ENCODE data around the gene KRT33A.

The KRT33A gene

DNA sequence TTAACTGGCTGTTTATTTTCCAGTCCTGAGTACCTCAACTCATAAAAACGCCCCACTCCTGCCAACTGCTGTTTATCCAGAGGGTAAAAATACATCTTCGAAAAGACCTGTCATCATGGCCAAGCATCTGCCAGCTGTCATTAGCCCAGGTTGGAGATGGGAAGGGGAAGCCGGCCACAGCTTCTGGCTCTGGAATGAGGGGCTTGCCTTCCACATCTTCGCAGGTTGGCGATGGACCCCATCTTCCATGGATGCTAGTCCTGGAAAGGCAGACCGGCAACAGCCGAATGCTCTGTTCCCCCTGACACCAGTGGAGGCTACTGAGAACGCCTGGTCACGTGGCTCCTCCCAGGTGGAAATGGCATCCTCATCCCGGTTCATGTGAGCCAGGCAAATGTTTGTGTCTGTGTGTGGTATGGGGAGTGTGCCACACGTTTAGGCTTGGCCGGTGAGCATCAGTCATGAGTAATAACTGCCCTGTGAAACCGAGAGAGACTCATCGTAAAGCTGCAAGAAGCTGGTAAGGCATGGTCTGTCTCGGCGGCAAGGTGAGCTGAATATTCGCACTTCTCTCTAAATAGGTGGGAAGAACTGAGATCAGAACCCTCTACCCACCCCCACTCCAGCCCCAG is 34.7 kb downstream of the KRT33A start:
- Mint-ChIP-seq H3K9me3 (peaks cover 25% of the 10 kb centered on the region), H3K4me1 (no peaks in the 10 kb centered on the region), H3K27ac (no peak overlapping the region), H3K36me3 (ENCODE audit: low read depth) (peaks cover 5% of the 10 kb centered on the region), H3K4me3 (no peak overlapping the region), H3K27me3 (ENCODE audit: low read depth, poor library complexity) (peaks cover 18% of the 10 kb centered on the region)
- TF ChIP-seq, protein P1, sequence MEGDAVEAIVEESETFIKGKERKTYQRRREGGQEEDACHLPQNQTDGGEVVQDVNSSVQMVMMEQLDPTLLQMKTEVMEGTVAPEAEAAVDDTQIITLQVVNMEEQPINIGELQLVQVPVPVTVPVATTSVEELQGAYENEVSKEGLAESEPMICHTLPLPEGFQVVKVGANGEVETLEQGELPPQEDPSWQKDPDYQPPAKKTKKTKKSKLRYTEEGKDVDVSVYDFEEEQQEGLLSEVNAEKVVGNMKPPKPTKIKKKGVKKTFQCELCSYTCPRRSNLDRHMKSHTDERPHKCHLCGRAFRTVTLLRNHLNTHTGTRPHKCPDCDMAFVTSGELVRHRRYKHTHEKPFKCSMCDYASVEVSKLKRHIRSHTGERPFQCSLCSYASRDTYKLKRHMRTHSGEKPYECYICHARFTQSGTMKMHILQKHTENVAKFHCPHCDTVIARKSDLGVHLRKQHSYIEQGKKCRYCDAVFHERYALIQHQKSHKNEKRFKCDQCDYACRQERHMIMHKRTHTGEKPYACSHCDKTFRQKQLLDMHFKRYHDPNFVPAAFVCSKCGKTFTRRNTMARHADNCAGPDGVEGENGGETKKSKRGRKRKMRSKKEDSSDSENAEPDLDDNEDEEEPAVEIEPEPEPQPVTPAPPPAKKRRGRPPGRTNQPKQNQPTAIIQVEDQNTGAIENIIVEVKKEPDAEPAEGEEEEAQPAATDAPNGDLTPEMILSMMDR (IDR thresholded peaks at IDR 0.05) = no peak
- DNase-seq = no peak

DNA sequence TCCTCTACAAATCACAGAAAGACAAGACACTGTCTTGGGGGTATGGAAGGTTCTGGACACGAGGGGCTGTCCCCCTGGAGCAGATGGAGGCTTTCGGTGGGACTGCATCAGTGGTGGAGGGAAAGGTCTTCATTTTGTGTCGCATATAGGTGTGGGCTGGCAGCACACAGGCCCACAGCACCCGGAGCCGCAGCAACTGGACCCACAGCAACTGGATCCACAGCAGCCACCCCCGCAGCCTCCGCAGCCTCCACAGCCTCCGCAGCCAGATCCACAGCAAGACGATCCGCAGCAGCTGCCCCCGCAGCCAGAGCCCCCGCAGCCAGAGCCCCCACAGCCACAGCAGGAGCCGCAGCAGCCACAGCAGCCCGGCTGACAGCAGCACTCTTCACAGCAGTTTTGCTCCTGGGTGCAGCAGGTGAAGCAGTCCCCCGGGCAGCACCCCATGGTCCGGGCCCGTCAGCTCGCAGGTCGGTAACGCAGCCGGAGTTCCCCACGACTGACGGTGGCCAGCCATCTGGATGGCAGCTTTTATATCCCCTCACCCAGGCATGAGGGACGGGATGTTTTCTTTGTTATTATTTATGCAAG is 35.3 kb downstream of the KRT33A start, which contains the start of gene KRTAP17-1:
TSS of gene KRTAP17-1 (minus strand) at position 507 of the 591 bp plus-strand sequence. CDS start at position 447, 60 bp downstream.
- TF ChIP-seq, protein P1 (IDR thresholded peaks at IDR 0.05) = no peak
- Mint-ChIP-seq H3K36me3 (ENCODE audit: low read depth) (peaks cover 5% of the 10 kb centered on the region), H3K27me3 (ENCODE audit: low read depth, poor library complexity) (peaks cover 18% of the 10 kb centered on the region), H3K4me3 (no peak within 1 kb of the TSS), H3K27ac (no peak within 1 kb of the TSS), H3K9me3 (peaks cover 19% of the 10 kb centered on the region), H3K4me1 (no peaks in the 10 kb centered on the region)
- no peak for DNase-seq

DNA sequence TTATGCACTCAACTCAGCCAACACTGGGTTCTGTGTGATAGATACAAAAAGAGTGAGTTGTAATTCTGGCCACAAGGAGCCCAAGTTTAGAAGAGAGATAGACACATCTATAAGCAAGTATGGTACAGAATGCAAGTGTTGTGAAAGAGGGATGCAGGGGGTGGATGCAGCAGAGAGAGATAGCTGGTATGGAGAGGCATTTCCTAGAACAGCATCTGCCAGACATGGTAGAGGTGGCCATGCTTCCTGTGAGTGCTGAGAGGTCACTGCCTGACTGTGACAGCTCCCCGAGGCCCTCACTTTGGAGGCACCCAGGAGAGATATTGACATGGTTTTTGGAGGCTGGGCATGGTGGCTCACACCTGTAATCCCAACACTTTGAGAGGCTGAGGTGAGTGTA is 39.5 kb downstream of the KRT33A start:
- Mint-ChIP-seq H3K36me3 (ENCODE audit: low read depth) (no peaks in the 10 kb centered on the region), H3K4me1 (no peaks in the 10 kb centered on the region), H3K27ac (no peak overlapping the region), H3K9me3 (no peaks in the 10 kb centered on the region), H3K27me3 (ENCODE audit: low read depth, poor library complexity) (peaks cover 22% of the 10 kb centered on the region), H3K4me3 (no peak overlapping the region)
- DNase-seq = no peak
- TF ChIP-seq, protein P1 (IDR thresholded peaks at IDR 0.05) = no peak

DNA sequence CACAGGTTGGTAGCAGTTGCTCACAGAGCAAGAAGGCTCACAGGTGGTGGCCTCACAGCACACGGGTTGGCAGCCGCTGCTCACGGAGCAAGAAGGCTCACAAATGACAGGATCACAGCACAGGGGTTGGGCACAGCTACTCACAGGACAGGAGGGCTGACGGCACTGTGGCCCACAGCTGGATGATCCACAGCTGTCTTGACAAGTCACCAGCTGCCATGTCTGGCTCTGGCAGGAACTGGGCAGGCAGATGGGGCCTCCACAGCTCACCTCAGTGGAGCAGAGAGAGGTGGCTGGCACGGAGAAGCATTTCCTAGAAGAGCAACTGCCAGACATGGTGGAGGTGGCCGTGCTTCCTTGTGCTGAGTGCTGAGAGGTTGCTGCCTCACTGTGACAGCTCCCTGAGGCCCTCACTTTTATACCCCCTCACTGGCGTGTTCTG is 41.7 kb downstream of the KRT33A start, which contains the start of gene KRTAP16-1:
TSS of gene KRTAP16-1 (minus strand) at position 392 of the 442 bp plus-strand sequence. CDS start at position 336, 56 bp downstream.
- Mint-ChIP-seq H3K4me3 (no peak within 1 kb of the TSS), H3K9me3 (no peaks in the 10 kb centered on the region), H3K27me3 (ENCODE audit: low read depth, poor library complexity) (peaks cover 16% of the 10 kb centered on the region), H3K4me1 (no peaks in the 10 kb centered on the region), H3K36me3 (ENCODE audit: low read depth) (no peaks in the 10 kb centered on the region), H3K27ac (no peak within 1 kb of the TSS)
- TF ChIP-seq, protein P1 (IDR thresholded peaks at IDR 0.05) = no peak
- DNase-seq = no peak

DNA sequence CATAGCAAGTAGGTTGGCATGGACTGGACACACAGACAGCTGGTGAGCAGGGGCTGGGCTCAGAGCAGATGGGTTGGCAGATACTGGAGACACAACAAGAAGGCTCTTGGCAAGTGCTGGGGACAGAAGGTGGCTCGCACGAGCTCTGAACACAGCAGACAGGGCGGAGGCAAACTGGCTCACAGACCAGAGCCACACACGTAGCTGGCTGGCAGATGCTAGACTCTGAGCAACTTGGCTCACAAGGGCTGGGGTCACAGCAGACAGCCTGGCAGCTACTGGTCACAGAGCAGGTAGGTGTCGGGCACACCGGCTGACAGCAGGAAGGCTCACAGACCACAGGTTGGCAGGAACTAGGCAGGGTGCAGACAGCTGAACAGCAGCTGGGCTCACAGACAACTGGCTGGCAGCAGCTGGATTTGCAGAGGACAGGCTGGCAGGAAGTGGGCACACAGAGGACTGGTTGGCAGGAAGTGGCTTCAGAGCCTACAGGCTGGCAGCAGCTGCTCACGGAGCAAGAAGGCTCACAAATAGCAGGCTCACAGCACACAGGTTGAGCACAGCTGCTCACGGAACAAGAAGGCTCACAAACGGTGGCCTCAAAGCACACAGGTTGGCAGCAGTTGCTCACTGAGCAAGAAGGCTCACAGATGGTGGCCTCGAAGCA is 42.2 kb downstream of the KRT33A start:
- Mint-ChIP-seq H3K4me3 (no peak overlapping the region), H3K4me1 (no peaks in the 10 kb centered on the region), H3K36me3 (ENCODE audit: low read depth) (no peaks in the 10 kb centered on the region), H3K27ac (no peak overlapping the region), H3K27me3 (ENCODE audit: low read depth, poor library complexity) (peaks cover 14% of the 10 kb centered on the region), H3K9me3 (no peaks in the 10 kb centered on the region)
- TF ChIP-seq, protein P1 (IDR thresholded peaks at IDR 0.05) = no peak
- no peak for DNase-seq

All from nephron progenitor cell (in vitro differentiated cells).